ENCODE measurements around the gene PPP1R1B.

PPP1R1B gene

DNA sequence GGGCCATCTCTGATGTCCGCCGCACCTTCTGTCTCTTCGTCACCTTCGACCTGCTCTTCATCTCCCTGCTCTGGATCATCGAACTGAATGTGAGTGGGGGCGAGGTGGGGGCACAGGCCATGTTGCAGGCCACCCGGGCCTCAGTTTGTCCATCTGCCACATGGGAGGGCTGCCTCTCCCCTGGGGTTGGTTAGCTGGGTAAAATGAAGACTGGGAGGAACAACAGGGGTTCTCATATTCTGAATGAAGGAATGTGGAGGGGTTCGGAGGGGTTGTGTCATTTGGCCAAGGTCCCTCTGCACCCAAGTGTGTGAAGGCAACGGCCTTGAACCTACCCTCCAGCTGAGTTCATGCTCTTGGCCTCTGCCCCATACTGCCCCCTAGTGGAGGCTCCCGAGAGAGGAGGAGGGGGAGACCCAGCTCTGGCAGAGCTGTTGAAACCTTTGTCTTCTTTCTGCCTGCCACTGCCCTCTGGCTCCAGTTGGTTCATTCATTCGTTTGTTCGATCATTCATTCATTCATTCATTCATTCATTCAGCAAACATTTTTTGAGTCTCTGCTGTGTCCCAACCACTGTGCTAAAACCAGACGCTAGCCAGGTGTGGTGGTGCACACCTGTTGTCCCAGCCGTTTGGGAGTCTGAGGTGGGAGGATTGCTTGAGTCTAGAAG lies 27.0 kb downstream of the PPP1R1B start:
- peak; percentile 59 to 78 for DNase-seq (ENCODE audit: low read depth in 2 of 2)

DNA sequence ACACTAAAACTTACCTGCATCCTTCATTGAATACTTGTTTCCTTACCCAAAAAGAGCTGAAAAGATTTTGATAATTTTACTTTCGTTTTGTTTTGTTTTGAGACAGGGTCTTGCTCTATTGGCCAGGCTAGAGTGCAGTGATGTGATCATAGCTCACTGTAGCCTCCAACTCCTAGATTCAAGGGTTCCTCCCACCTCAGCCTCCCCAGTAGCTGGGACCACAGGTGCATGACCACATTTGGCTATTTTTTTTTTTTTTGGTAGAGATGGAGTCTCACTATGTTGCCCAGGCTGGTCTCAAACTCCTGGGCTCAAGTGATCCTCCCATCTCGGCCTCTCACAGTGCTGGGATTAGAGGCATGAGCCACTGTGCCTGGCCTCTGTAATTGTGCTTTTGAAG lies 28.4 kb downstream of the PPP1R1B start:
- no peak for DNase-seq (ENCODE audit: low read depth in 2 of 2)

DNA sequence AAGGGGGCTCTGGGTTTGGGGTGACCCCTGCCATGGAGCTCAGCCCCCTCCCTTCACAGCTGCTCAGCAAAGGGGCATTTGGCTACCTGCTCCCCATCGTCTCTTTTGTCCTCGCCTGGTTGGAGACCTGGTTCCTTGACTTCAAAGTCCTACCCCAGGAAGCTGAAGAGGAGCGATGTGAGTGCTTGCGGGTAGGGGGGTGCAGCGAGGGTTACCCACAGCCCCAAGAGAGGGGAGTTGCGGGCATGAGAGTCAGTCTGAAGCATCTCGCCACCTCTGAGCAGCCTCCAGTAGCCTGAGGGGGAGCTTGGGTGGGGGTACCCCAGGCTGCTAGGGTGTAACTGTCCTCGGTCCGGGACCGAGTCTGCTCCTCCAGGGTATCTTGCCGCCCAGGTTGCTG lies 31.6 kb downstream of the PPP1R1B start:
- no peak for DNase-seq (ENCODE audit: low read depth in 2 of 2)

DNA sequence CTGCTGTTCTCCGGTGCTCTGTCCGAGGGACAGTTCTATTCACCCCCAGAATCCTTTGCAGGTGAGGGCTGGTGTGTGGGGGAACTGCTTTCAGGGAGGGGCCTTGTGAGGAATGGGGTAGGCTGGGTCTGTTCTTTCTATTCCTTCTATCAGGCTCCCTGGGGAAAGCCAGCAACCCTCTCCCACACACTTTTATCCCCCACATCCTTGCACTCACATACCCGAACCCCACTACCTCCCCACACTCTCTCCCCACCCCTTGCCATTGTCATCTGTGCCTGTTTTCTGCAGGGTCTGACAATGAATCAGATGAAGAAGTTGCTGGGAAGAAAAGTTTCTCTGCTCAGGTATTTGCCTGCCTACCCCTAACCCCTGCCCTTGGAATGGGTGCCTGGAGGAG lies 32.0 kb downstream of the PPP1R1B start:
- DNase-seq (ENCODE audit: low read depth in 2 of 2), result no peak

DNA sequence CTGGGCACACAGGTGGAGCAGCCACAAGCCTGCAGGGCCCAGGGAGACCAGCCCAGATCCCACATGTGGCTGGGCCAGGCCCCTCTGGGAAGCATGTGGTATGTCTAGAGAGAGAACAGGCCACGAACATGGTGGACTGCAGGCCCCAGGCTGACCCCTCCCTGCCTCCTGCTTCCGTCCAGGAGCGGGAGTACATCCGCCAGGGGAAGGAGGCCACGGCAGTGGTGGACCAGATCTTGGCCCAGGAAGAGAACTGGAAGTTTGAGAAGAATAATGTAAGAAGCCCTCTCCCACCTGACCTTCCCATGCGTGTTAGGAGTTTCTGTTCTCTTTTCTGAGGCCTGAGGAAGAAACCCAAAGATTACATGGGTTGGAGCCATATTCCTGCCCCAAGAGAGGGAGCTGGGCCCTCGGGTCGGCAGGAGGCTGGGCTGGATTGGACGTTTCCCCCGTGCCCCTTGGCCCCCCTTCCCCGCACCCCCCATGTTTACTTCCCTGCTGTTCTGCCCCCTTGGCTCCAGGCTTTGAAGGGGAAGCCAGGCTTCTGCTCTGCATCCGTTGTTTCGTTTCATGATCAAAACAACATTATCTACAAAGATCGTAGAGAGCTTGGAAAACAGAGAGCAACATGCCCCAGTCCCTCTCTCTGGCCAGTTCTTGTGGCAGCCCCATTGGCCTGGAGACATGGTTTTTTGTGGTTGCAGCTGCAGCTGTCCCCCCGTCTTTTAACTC lies 32.7 kb downstream of the PPP1R1B start:
- DNase-seq (ENCODE audit: low read depth in 2 of 2), result no peak

DNA sequence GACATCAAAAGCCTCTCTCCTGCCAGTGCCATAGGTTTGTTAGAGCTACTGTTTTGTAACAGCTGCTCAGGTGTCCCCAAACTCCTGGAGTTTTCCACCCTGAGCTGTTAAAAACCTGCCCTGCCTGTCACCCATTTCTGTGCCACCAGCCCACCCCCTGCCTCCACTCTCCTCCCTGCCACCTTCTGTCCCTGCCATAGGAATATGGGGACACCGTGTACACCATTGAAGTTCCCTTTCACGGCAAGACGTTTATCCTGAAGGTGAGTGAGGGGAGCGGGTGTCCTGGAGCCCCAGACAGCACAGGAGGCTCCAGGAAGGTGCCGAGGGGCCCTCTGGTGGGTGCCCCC lies 33.2 kb downstream of the PPP1R1B start:
- no peak for DNase-seq (ENCODE audit: low read depth in 2 of 2)

DNA sequence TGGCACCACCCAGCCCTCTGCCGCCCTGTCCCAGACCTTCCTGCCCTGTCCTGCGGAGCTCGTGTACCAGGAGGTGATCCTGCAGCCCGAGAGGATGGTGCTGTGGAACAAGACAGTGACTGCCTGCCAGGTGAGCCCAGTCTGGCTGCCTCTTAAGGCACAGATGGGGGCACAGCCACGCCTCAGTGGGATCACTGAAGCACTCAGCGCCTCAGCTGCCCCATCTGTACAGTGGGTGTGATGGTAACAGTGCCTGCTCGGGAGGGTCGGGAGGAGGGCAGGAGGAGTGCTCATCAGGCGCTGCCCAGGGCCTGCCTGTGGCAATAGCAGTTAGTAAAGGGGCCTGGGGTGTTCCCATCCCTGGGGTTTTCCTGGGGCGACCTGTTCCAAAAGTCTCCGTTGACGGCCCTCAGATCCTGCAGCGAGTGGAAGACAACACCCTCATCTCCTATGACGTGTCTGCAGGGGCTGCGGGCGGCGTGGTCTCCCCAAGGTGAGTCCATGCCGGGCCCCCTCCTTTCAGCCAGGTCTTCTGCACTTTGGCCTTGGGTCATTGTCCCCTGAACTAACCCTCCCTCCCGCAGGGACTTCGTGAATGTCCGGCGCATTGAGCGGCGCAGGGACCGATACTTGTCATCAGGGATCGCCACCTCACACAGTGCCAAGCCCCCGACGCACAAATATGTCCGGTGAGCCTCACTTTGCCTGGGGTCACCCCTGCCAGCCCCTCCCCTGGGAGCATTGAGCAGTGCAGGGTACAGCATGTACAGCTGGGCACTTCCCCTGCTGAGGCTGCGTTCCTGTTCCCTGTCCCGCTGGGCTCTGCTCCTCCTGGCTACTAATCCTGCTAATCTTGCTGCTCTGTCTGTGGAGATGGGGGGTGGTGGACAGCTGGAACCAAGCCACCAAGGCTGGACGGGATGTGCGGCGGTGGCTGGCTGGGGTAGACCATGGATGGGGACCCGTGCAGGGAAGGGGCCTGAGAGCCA lies 33.9 kb downstream of the PPP1R1B start:
- DNase-seq (ENCODE audit: low read depth in 2 of 2), result no peak

DNA sequence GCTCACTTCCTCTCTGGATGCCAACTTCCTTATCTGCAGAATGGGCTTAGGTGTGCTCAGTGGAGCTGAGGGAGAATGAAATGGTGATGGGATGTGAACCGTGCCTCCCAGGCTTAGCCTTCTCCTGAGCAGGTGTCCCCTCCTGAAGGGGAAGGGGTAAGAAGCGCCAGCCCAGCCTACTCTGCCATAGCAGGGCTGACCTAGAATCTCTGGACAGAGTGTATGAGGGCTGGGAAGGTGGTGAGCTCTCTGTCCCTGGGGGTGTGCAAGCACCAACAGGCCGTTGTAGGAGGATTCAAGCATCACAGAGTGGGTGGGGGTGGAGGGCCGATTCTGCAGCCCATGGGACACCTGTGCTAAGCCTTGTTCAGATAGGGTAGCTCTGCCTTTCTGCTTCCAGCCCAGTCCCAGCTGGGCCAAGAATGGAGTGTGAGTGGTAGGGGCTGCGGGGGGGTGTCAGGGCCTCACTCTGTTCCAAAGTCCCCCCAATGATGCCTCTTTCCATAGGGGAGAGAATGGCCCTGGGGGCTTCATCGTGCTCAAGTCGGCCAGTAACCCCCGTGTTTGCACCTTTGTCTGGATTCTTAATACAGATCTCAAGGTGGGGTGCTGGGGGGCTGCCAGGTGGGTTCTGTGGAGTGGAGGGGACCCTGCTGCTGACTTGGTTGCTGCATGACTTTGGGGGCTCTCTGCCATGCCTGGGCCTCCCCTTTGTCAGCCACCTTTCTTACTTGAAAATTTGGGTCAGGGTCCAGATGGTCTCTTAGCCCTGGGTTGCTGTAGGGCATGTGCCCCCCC lies 35.2 kb downstream of the PPP1R1B start:
- DNase-seq (ENCODE audit: low read depth in 2 of 2), result no peak

DNA sequence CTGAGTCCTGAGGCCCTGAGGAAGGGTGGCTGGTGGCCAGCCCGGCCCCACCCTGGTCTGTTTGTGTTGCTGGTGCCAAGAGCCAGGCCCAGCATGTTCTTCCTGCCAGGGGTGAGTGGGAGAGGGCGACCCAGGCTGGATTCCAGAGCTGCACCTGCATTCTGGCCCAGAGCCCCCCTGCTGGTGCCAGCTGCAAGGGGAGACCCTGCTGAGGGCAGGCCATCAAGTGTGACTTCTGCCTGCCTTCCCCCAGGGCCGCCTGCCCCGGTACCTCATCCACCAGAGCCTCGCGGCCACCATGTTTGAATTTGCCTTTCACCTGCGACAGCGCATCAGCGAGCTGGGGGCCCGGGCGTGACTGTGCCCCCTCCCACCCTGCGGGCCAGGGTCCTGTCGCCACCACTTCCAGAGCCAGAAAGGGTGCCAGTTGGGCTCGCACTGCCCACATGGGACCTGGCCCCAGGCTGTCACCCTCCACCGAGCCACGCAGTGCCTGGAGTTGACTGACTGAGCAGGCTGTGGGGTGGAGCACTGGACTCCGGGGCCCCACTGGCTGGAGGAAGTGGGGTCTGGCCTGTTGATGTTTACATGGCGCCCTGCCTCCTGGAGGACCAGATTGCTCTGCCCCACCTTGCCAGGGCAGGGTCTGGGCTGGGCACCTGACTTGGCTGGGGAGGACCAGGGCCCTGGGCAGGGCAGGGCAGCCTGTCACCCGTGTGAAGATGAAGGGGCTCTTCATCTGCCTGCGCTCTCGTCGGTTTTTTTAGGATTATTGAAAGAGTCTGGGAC lies 36.0 kb downstream of the PPP1R1B start:
- DNase-seq (ENCODE audit: low read depth in 2 of 2), result no peak

DNA sequence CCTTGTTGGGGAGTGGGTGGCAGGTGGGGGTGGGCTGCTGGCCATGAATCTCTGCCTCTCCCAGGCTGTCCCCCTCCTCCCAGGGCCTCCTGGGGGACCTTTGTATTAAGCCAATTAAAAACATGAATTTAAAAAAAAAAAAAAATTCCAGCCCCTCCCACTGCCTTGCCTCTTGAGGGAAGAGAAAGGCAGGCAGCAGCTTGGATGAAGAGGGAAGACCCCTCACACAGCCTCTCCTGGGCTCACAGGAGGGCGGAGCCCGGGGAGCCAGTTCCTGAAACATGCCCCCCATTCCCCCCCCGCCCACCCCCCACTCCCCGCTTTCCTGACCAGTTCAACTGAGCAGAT lies 36.6 kb downstream of the PPP1R1B start:
- no peak for DNase-seq (ENCODE audit: low read depth in 2 of 2)

DNA sequence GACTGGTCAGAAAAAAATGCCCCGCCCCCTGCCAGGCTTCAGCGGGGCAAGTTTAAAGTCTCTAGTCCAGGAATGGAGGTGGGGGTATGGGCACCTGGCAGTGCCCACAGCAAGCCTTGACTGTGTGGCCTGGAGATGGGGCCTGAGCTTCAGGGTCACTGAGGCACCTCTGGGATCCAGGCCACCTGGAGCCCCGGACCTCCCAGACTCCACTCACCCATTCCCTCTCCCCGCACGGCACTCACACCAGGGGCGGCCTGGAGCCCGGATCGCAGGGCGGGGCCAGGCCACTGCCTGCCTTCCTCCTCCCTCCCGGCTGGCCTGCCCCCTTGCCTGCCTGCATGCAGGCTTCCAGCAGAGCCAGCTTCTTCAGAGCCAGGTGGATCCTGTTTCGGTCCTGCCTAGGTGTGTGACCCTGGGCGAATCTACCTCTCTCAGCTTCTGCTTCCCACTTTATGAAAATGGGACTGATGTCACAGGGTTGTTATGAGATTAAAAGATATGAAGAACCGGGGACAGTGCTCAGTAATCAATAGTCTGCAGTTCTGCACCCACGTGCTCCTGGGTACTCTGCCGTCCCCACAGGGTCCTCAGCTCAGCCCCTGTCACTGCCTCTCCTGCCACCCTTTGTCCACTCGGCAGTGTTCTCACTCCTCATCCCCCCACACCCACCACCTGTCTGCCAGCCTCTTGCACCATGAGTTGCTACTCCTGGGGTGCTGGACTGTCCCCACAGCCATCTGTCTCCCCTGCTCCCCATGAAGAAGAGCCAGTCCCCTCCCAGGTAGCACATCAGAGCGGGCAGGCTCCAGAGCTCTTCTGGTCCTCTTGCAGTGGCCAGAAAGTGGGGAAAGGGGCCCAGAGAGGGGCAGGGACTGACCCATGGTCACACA lies 37.2 kb downstream of the PPP1R1B start:
- DNase-seq (ENCODE audit: low read depth in 2 of 2), result no peak

DNA sequence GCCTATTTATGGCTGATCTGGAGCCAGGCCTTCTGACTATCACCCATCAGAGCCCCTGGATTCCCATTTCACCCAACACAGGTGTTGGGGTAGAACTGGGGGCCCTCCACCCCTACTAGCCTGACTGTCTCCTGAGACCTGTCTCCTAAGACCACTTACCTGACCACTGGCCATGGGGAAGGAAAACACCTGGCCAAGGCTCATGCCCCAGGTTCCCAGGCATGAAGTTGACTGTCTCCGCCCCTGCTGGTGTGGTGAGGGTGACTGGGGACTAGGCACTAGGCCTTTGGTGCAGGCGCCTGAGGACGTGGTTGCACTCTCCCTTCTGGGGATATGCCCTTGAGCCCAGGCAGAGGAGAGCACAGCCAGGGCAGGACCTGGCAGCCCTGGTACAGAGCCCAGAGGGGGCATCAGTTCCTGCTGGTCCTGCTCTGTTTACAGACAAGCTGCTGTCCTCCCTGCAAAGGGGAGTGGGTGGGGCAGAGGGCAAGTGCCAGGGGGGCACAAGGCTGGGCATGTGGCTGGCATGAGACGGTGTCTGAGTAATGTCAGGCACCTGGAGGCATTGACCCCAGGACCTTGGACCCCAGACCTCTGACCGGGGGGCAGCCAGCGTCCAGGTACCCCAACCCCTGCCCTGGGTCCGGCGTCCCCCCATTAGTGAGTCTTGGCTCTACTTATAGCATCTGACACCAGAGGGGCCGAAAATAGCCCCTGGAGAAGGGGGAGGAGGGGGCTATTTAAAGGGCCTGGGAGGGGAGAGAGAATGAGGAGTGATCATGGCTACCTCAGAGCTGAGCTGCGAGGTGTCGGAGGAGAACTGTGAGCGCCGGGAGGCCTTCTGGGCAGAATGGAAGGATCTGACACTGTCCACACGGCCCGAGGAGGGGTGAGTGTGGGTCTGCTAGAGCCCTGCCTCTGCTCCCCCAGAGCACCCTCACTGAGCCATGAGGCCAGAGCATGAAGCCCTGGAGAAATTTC lies 38.1 kb downstream of the PPP1R1B start, which contains the start of gene TCAP:
TCAP (plus strand) TSS at position 769 of the 981 bp plus-strand sequence; CDS start at position 780, 11 bp downstream.
- no peak for DNase-seq (ENCODE audit: low read depth in 2 of 2)

DNA sequence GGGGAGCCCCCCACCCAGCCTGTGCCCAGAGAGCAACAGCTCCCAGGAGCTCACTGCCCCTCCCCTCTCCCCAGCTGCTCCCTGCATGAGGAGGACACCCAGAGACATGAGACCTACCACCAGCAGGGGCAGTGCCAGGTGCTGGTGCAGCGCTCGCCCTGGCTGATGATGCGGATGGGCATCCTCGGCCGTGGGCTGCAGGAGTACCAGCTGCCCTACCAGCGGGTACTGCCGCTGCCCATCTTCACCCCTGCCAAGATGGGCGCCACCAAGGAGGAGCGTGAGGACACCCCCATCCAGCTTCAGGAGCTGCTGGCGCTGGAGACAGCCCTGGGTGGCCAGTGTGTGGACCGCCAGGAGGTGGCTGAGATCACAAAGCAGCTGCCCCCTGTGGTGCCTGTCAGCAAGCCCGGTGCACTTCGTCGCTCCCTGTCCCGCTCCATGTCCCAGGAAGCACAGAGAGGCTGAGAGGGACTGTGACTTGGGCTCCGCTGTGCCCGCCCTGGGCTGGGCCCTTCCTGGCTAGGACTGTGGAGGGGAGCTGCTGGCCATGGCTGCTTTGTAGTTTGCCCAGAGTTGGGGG lies 39.0 kb downstream of the PPP1R1B start:
- DNase-seq (ENCODE audit: low read depth in 2 of 2), result no peak

DNA sequence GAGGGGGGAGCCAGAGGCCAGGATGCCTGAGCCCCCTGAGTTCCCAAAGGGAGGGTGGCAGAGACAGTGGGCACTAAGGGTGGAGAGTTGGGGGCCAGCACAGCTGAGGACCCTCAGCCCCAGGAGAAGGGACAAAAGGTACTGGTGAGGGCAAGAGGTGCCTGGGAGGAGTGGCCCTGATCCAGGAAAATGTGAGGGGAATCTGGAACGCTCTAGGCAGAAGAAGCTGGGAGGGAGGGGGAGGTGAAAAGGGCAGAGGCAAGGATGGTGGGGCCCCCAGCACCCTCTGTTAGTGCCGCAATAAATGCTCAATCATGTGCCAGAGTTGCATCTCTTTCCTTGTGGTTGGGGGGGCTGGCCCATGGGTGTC lies 39.5 kb downstream of the PPP1R1B start:
- no peak for DNase-seq (ENCODE audit: low read depth in 2 of 2)

DNA sequence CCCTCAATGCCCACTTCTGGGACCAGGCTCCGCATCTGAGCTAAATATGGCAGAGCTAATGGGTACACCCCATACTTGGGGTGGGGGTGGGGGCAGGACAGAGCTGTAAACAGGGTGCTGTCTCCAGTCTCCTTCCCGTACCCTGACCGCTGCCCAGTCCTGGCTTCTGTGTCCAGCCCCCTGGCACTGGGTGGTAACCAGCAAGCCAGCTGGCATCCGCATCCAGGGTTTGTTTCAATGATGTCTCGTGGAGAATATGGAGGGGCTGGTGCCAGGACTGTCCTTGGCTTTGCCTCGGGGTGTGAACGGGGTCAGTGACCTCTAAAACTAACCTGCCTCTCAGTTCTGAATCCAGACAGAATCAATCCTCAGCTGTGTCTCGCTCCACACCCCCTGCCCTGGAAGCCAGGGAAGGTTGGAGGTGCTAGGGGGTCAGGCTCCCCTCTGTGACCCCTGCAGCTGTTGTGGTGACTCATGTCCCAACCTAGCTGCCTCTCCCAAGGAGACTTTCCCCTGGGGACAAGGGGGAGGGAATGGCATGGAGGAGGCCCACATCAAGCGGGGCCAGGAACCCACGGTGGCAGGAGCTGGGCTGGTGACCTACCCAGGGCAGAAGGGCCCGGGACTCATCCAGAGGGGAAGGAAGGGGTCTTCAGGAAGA lies 40.0 kb downstream of the PPP1R1B start:
- no peak for DNase-seq (ENCODE audit: low read depth in 2 of 2)

DNA sequence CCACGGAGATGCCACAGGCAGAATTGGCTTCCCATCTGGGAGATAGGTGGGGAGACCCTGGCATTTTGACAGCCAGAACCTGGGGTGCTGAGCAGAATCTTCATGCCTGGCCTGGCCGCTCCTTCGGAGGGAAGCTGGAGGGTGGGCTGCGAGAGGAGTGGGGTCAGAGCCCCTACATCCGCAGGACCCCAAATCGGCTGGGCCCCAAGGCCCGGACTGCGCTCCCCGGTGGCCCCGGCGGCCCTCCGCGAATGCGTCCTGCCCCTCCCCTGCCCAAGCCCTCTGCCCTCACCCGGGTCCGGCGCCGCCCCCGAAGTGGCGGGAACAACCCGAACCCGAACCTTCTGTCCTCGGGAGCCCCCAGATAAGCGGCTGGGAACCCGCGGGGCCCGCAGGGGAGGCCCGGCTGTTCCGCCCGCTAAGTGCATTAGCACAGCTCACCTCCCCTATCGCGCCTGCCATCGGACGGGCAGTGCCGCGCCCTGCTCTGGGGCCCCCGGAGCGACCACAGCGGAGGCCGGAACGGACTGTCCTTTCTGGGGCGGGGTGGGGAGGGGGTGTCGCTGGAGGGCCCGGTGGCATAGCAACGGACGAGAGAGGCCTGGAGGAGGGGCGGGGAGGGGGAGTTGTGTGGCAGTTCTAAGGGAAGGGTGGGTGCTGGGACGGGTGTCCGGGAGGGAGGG lies 40.7 kb downstream of the PPP1R1B start:
- DNase-seq (ENCODE audit: low read depth in 2 of 2), result no peak
